ENCODE measurements around the gene MAP1B. TPM values are rescaled to one million over a fixed set of nuclear protein-coding genes. Genes with fewer than 3 reads are reported as not detected.

MAP1B gene
- polyA plus RNA-seq, 3 donors = 0.02 TPM; not detected in 2

- H3K4me1 Mint-ChIP-seq = no peaks in the 10 kb centered on the region
- no peak overlapping the region for H3K4me2 ChIP-seq (replicated peaks; ENCODE audit: extremely low read depth, low read length, poor library complexity, severe bottlenecking)
- H3K27ac Mint-ChIP-seq = no peak overlapping the region
- no peaks in the 10 kb centered on the region for H3K27me3 ChIP-seq (ENCODE audit: control insufficient read depth in 2 of 2, insufficient read depth in 2 of 2, low read length in 2 of 2)
- TF ChIP-seq, protein P1, sequence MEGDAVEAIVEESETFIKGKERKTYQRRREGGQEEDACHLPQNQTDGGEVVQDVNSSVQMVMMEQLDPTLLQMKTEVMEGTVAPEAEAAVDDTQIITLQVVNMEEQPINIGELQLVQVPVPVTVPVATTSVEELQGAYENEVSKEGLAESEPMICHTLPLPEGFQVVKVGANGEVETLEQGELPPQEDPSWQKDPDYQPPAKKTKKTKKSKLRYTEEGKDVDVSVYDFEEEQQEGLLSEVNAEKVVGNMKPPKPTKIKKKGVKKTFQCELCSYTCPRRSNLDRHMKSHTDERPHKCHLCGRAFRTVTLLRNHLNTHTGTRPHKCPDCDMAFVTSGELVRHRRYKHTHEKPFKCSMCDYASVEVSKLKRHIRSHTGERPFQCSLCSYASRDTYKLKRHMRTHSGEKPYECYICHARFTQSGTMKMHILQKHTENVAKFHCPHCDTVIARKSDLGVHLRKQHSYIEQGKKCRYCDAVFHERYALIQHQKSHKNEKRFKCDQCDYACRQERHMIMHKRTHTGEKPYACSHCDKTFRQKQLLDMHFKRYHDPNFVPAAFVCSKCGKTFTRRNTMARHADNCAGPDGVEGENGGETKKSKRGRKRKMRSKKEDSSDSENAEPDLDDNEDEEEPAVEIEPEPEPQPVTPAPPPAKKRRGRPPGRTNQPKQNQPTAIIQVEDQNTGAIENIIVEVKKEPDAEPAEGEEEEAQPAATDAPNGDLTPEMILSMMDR (IDR thresholded peaks at IDR 0.05) = no peak
- no peak overlapping the region for H2AFZ ChIP-seq (ENCODE audit: insufficient read depth, low read depth, low read length, poor library complexity, severe bottlenecking)
- H3K36me3 ChIP-seq (replicated peaks in 1 of 2; ENCODE audit: control insufficient read depth in 1 of 2, insufficient read depth in 2 of 2, low read length in 2 of 2) = no peaks in the 10 kb centered on the region
- H3K9me3 ChIP-seq (replicated peaks in 1 of 2; ENCODE audit: control insufficient read depth in 1 of 2, insufficient read depth in 1 of 2, low read length in 2 of 2) = no peaks in the 10 kb centered on the region
- peaks cover 0 to 6% (median 3%) of the 10 kb centered on the region in 3 donors for H3K27me3 Mint-ChIP-seq (ENCODE audit: low read depth in 3 of 3)
- H4K20me1 ChIP-seq (ENCODE audit: insufficient read depth, low read length) = no peaks in the 10 kb centered on the region
- 60% methylated on average over 1 of the region's 7 CpGs for WGBS (ENCODE audit: insufficient coverage)
- no peak overlapping the region for H3K27ac ChIP-seq (ENCODE audit: low read depth in 1 of 2, low read length in 2 of 2)
- H3K4me3 ChIP-seq (replicated peaks in 1 of 3; ENCODE audit: low read depth in 2 of 3, low read length in 3 of 3) = no peak overlapping the region
- H3K4me1 ChIP-seq (ENCODE audit: control insufficient read depth in 1 of 2, insufficient read depth in 2 of 2, low read length in 2 of 2) = no peaks in the 10 kb centered on the region
- no peak for DNase-seq
- peaks cover 0 to 5% (median 0%) of the 10 kb centered on the region in 7 donors for H3K9me3 Mint-ChIP-seq
- intact Hi-C loops (cut with micrococcal nuclease) = no loop called here
- H3K79me2 ChIP-seq (ENCODE audit: insufficient read depth, low read length) = no peaks in the 10 kb centered on the region
- H3K9ac ChIP-seq (ENCODE audit: insufficient read depth, low read length, poor library complexity, severe bottlenecking) = no peak overlapping the region
- no peaks in the 10 kb centered on the region for H3K36me3 Mint-ChIP-seq
- no peak overlapping the region for H3K4me3 Mint-ChIP-seq
Measured at GRCh38 chr5:72063219-72063819, 44.0 kb upstream of the MAP1B start.

- H3K9me3 ChIP-seq (replicated peaks in 1 of 2; ENCODE audit: control insufficient read depth in 1 of 2, insufficient read depth in 1 of 2, low read length in 2 of 2) = no peaks in the 10 kb centered on the region
- no peak overlapping the region for H3K9ac ChIP-seq (ENCODE audit: insufficient read depth, low read length, poor library complexity, severe bottlenecking)
- no peak overlapping the region for H3K4me3 ChIP-seq (replicated peaks in 1 of 3; ENCODE audit: low read depth in 2 of 3, low read length in 3 of 3)
- intact Hi-C loops (cut with micrococcal nuclease) = no loop called here
- H3K4me3 Mint-ChIP-seq = no peak overlapping the region
- TF ChIP-seq, protein P1 (IDR thresholded peaks at IDR 0.05) = no peak
- H3K27me3 ChIP-seq (ENCODE audit: control insufficient read depth in 2 of 2, insufficient read depth in 2 of 2, low read length in 2 of 2) = no peaks in the 10 kb centered on the region
- no peaks in the 10 kb centered on the region for H3K4me1 ChIP-seq (ENCODE audit: control insufficient read depth in 1 of 2, insufficient read depth in 2 of 2, low read length in 2 of 2)
- H3K79me2 ChIP-seq (ENCODE audit: insufficient read depth, low read length) = no peaks in the 10 kb centered on the region
- no peaks in the 10 kb centered on the region for H3K4me1 Mint-ChIP-seq
- H4K20me1 ChIP-seq (ENCODE audit: insufficient read depth, low read length) = no peaks in the 10 kb centered on the region
- WGBS (ENCODE audit: insufficient coverage) = 88% methylated on average over 3 of the region's 3 CpGs
- no peaks in the 10 kb centered on the region for H3K36me3 ChIP-seq (replicated peaks in 1 of 2; ENCODE audit: control insufficient read depth in 1 of 2, insufficient read depth in 2 of 2, low read length in 2 of 2)
- H2AFZ ChIP-seq (ENCODE audit: insufficient read depth, low read depth, low read length, poor library complexity, severe bottlenecking) = no peak overlapping the region
- H3K9me3 Mint-ChIP-seq = peaks cover 0 to 5% (median 0%) of the 10 kb centered on the region in 7 donors
- no peak for DNase-seq
- H3K27me3 Mint-ChIP-seq (ENCODE audit: low read depth in 3 of 3) = peaks cover 0 to 6% (median 3%) of the 10 kb centered on the region in 3 donors
- H3K36me3 Mint-ChIP-seq = no peaks in the 10 kb centered on the region
- no peak overlapping the region for H3K4me2 ChIP-seq (replicated peaks; ENCODE audit: extremely low read depth, low read length, poor library complexity, severe bottlenecking)
- no peak overlapping the region for H3K27ac ChIP-seq (ENCODE audit: low read depth in 1 of 2, low read length in 2 of 2)
- H3K27ac Mint-ChIP-seq = no peak overlapping the region
Measured at GRCh38 chr5:72064801-72065570, 42.3 kb upstream of the MAP1B start.
